Tongue (tissue), 2 donors: ENCODE results near the gene VCL. TPM values are rescaled to one million over a fixed set of nuclear protein-coding genes. Genes with fewer than 3 reads are reported as not detected.
A peak's percentile ranks its signal among the peaks of the same experiment; 100 is the strongest.
"Not testable (repeated sequence)": the region's sequence is repeated elsewhere in the genome, so short reads cannot be mapped to it uniquely, and the experiment has no call there.

Experiments
- DNase-seq: peaks from one replicate; pipeline ENCODE4 v3.0.0-alpha.2; 2015
- total RNA-seq: library from RNA; depleted of rRNA; stranded (reverse); fragments of >200 nt; gene quantifications from one replicate; pipeline ENCODE4 v1.2.3, GENCODE V29; 2014

The VCL gene
- 217 TPM for total RNA-seq

- peak; percentile 99 for DNase-seq
Observed at GRCh38 chr10:73997787-73998622, at the start of gene VCL. VCL (plus strand) TSS chr10:73998116; CDS start chr10:73998208, 92 bp downstream.

DNA sequence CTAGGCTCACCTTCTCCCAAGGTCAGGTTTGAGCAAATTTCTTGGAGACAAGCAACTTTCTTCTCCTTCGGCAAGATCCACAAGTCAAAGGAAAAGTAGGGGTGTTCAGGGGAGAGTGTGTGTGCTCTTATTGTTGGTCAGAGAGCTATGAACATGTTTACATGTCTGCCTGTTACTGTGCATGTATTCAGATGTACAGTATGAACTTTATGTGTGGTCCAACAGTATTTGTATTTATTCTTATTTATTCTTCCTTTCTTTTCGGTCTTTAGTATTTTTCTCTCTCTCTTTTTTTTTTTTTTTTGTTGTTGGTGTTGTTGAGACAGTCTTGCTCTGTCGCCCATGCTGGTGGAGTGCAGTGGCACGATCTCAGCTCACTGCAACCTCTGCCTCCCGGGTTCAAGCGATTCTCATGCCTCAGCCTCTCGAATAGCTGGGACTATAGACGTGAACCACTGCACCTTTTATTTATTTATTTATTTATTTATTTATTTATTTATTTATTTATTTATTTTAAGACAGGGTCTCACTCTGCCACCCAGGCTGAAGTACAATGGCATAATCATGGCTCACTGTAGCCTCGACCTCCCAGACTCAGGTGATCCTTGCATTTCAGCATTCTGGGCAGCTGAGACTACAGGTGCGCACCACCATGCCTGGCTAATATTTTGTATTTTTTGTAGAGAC, 48.8 kb upstream of the VCL start:
- DNase-seq = no peak

- DNase-seq = peak; percentile 63
Observed at GRCh38 chr10:73950155-73950948, 47.6 kb upstream of the VCL start.

GRCh38 chr10:73953665-73954064, 44.3 kb upstream of the VCL start:
- DNase-seq = no peak

- no peak for DNase-seq
Observed at GRCh38 chr10:73954737-73955136, 43.2 kb upstream of the VCL start.

DNA sequence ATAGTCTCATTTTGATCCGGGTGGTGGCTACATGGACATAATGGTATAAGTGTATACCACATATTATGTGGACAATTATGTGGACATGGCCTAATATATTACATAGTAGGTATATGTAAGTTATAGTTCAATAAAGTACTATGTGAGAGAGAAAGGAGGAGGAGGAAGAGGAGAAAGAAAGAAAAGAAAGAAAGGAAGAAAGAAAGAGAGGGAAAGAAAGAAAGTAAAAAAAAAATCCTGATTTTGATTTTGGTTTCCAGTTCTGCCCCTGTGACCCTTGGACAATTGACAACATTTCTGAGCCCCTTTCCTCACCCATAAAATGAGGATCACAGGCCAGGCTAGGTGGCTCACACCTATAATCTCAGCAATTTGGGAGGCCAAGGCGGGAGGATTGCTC, 42.2 kb upstream of the VCL start:
- DNase-seq = no peak

DNA sequence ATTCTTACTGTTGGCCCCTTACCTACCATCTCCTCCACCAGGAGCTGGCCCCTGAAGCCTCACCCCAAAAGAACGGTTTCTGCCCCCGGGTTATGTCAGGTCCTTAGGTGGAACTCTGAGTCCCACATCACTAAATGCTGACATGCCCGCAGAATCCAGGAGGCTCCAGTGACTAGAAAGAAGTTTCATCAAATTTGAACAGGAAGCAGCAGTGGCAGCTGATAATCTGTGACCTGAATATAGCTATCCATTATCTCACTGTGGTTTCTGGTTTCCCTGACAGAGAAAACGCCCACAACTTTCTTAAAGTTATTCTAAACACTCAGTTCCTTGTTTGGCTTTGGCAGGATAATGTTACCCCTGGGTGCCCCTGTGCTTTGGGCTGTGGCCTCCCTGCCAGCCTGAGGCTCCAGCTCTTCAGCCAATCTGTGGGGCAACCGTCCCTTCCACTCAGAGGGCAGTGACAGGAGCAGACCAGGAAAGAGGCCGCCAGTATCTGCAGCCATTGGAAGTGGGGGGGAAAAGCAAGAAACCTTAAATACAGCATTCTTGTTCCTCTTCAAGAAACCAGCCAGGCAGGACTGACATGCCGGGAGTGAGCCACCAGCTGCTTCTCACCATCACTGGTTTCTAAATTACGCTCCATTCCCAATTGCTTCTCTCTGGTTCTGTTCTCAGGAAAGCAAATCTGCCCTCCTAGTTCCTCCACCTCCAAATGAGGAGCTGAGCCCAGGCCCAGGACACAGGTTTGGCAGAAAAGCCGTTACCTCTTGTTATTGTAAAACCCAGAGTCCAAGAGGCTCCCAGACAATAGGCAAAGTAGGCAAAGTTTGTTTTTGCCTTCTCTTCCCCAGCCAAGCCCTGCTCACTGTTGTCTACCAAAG, 41.2 kb upstream of the VCL start:
- DNase-seq = peak; percentile 75

DNA sequence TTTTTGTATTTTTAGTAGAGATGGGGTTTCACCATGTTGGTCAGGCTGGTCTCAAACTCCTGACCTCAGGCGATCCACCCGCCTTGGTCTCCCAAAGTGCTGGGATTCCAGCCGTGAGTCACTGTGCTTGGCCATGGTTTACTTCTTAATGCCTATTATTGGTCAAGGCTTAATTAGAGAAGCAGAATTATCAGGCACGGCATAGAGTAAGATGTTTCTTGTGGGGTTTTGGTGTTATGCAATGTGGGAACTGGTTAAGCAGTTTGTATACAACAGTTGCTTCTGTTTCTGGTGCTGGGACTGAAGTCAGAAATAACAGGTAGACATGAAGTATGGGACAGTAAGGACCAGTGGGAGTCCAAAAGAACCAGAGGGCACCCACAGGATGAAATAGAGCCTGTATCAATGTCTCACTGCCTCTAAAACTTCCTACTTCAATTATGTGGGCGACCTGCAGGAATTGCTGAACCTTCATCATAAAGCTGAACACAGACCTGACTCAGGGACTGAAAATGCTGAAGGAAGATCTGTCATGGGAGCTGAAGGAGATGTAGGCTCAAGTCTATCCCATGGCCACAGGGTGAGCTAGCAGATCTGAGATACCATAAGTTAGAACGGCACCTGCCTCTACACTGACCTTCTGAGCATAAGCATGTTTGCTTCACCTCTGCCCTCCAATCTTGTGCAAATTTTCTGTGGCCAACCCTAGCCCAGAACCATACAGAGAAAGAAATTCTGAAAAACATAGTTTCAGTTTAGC, 38.3 kb upstream of the VCL start:
- no peak for DNase-seq

DNA sequence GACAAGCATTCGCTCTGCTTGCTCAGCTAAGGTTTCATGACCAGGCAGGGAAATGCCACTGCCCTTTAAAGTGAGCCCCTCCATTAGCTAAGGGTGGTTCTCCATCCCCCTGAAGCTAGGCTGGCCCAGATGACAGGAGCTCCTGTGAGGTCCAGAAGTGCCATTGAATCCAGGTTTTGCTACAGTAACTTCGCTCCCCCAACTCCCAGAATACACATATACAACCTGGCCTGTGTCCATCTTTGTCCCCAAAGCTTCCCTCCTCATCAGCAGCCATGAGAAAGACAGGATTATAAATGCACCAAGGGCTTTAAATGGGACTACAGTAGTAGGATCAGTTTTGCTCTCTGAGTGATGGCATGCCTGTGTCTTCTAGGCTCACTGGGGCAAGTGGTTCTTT, 35.5 kb upstream of the VCL start:
- no peak for DNase-seq

DNA sequence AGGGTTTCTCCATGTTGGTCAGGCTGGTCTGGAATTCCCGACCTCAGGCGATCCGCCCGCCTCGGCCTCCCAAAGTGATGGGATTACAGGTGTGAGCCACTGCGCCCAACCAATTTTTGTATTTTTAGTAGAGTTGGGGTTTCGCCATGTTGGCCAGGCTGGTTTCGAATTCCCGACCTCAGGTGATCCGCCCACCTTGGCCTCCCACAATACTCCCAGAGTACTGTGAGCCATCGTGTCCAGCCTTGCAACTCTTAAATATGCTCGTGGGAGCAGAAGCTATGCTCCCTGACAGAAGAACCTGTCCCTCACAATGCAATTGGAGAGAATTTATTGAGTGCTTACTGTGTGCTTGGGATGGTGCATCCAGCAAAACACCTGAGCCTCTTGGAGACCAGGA, 34.4 kb upstream of the VCL start:
- not testable (repeated sequence) for DNase-seq

GRCh38 chr10:73964743-73965142, 33.2 kb upstream of the VCL start:
- peak; percentile 30 for DNase-seq

GRCh38 chr10:73965267-73965889, 32.5 kb upstream of the VCL start:
- DNase-seq = not testable (repeated sequence)

DNA sequence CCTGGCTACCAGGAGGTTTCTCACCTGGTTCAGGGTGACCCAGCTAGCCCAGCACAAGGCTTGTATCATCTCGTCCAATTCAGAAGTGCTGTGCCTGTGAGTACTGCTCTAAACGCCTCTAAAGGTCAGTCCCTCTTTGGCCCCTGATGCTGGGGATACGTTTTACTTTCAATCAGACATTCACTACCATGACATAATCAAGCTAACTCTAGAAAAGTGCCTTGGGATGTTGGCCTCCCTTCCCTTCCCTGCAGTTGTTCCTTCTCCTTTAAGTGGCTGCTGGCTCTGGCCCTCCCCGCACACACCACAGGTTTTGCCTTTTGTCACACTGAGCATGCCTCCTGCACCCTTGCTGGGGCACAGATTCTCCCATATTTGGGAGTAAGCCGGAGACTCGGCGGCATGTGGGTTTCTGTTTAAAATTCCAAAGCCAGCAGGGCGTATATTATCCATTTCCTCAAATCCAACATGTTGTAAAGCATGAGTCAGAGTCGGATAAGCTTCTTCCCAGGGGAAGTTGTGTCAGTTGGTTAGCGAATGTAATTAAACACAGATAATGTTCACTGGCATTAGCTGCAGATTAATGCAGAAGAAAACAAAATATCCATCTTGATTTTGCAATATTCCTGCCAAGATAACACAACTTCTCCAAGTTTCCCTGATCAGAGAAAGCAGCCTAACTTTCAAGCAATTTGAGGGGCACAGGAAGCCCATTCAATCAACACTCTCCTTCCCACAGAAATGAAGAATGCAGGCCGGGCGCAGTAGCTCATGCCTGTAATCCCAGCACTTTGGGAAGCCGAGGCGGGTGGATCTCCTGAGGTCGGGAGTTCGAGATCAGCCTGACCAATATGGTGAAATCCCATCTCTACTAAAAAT, 31.8 kb upstream of the VCL start:
- peak; percentile 94 for DNase-seq

DNA sequence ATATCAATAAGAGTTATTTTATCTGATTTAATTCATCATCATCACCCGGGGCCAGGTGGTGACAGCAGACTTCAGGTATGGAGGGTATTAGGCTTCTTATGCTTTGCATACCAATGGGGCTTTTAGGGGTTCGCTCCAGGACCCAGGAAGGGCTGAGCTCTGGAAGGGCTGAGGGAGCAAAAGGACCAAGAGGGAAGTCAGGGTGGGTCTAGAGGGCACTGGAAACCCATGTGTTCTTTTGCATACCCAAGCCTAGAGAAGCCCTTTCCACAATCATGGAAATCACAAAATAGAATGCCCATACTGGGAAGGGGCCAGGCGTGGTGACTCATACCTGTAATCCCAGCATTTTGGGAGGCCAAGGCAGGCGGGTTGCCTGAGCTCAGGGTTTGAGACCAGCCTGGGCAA, 30.9 kb upstream of the VCL start:
- DNase-seq = no peak

- no peak for DNase-seq
Observed at GRCh38 chr10:73967544-73967943, 30.4 kb upstream of the VCL start.

DNA sequence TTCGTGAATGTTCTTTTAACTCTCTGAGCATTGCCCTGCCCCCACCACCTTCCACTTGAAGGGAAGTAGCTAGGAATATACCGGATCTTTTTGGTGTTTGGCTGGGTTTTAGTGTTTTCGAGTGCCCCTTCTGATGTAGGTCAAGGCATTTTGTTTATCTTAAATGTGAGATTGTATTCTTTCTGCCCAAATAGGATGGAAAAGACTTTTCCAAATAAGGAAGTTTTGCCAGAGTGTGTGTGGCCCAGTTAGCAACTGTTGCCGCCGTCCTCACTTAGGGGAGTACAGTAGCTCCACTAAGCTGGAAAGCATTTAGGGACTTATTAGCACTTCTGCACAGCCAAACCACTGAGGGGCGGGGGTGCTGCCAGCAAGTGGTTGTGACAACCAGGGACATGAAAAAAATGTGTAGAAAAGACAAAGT, 29.8 kb upstream of the VCL start:
- DNase-seq = peak; percentile 50

DNA sequence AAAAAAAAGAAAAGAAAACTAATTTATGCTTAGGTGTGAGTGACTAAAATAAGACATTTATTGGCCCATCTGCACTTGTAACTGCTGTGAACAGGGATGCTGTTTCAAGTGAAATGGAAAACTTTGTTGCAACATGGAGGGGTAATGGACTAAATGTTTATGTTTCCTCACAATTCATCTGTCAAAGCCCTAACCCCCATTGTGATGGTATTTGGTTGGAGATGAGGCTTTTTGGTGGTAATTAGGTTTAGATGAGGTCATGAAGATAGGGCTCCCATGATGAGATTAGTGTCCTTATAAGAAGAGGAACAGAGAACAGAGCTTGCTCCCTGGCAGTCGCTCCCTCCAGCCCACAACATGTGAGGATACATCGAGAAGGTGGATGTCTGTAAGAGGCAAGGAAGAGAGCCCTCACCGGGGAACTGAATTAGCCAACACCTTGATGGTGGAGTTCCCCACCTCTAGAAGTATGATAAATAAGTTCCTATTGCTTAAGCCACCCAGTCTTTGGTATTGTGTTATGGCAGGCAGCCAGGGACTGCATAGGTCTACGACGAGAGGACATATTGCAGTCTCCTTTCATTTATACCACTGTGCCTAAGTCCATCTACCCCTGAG, 28.6 kb upstream of the VCL start:
- DNase-seq = no peak

GRCh38 chr10:73970845-73971244, 27.1 kb upstream of the VCL start:
- no peak for DNase-seq
